Activated T-cell treated with anti-CD3 and anti-CD28 coated beads for 48 hours (primary cell): Measurements from ENCODE around the gene LHX5.

Experiments
- DNase-seq: peaks from one replicate; pipeline ENCODE4 v3.0.0-alpha.2; 2020; ENCODE audit warnings: low read depth

The LHX5 gene

DNA sequence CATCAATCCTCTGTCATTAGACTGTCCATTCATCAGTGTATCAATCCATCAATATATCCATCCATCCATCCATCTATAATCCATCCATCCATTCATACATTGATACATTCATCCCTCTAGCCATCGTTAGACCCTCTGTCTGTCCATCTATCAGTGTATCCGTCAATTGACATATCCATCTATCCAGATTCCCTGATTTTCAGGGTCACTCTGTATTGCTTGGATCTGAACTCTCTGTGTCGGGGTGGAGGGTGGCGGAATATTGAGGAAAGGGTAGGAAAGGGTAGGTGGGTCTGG, 32.4 kb downstream of the LHX5 start:
- DNase-seq, result no peak

- DNase-seq, result no peak
Observed at GRCh38 chr12:113438523-113439300, 33.0 kb downstream of the LHX5 start.

- no peak for DNase-seq
Observed at GRCh38 chr12:113437729-113438100, 34.0 kb downstream of the LHX5 start.

DNA sequence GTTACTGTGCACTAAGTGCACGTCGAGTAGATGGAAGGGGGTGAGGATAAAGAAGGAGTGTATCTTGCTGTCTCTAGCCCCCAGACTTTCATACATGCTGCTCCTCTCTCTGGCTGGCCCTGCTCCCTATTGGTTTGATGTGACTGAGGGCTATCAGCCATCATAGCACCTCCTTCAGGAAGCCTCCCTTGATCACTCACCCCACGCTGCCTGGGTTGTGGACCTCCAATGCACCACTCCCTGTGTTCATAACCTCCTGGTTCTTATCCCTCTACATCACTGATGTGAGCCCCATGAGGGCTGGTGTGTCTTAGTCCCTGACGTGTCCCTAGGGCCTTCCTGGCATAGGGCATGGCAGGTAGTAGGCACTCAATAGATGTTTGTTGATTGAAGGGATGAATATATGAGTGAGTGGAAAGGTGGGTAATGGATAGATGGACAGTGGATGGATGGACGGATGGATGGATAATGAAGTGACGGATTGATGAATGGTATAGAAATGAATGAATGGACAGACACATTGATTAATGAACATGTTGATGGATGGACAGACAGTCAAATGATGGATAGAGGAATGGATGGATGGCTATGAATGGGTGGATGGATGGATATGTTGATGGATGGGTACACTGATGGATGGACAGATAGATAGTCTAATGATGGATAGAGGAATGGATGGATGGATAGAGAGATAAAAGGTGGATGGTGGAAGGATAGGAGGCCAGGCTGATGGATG, 34.5 kb downstream of the LHX5 start:
- DNase-seq, result no peak

DNA sequence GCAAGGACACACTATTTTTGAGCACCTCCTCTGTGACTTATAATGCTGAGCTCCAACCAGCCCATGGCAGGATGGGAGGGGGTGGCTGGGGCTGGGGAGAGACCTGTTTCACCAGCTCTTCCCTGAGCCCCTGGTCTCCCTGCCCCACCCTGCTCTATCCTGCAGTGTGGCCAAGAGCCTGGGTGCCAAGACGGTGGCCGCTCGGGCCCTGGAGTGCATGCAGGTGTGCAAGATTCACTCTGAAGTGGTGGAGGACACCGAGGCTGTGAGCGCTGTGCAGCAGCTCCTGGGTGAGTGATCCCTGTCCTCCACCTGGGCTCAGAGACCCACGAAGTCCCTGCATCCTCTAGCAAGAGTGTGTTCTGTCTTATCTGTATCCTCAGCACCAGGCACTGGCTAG, 35.1 kb downstream of the LHX5 start:
- DNase-seq, result no peak

GRCh38 chr12:113435367-113435766, 36.3 kb downstream of the LHX5 start:
- no peak for DNase-seq

- DNase-seq, result no peak
Observed at GRCh38 chr12:113432986-113433385, 38.7 kb downstream of the LHX5 start.

DNA sequence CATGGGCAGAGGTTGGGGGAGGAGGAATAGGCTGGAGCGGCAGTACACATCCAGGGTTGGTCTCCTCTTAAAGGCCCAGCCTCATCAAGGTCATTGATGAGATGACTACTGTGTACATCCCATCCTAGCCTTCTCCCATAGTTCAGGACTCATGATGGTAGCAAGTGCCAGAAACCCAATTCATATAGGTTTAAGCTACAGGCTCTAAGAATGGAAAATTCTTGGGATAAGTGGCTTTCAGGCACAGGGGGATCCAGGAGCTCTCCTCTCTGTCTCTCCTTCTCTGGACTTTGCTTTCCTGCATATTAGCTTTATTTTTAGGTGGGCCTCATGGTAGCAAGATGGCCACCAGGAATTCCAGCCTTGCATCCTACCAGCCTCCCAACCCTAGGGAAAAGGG, 43.2 kb downstream of the LHX5 start:
- DNase-seq, result no peak

GRCh38 chr12:113427882-113428281, 43.8 kb downstream of the LHX5 start:
- DNase-seq, result no peak

- DNase-seq, result no peak
Observed at GRCh38 chr12:113425960-113426453, 45.7 kb downstream of the LHX5 start.

GRCh38 chr12:113424915-113425823, 46.5 kb downstream of the LHX5 start:
- DNase-seq, result peak; percentile 51

DNA sequence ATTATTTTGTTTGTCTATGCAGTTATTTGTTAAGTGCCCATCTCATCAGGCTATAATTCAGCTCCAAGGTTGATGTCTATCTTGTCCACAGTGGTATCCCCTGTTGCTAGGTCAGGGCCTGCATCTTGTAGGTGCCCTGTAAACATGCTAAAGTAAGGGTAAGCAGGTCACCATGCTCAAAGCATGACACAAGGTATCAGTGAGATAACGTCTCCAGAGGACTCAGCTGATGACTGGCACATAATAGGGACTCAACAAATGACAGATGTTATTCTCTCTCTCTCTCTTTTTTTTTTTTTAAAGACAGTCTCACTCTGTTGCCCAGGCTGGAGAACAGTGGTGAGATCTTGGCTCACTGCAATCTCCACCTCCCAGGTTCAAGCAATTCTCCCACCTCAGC, 47.2 kb downstream of the LHX5 start:
- no peak for DNase-seq

DNA sequence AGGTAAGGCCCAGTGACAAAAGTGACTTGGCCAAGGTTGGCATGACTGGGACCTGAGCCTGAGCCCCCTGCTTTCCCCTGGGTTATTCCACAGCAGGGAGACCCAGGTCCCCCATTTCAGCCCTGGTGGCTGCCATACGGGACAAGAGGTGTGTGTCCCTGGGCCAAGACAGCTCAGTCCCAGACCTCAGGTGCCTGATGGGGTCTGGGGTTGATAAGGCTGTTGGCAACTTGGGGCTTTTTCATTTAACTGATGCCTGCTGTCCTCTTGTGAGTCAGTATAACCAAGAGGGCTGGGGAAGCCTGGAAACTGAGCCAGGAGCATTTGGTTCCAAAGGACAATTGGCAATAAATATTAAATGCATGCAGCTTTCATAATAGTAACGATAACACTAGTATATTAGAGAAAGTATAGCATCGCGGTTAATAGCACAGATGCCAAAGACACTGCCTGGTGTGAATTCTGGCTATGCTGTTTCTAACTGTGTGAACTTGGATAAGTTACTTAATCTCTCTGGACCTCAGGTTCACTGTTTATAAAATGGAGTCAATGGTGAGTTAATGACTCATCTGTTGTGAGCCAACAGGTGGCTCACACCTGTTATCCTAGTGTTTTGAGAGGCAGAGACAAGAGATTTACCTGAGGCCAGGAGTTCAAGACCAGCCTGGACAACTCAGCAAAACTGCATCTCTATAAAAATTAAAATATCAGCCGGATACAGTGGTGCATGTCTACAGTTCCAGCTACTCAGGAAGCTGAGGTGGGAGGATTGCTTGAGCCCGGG, 48.6 kb downstream of the LHX5 start:
- DNase-seq, result no peak

- DNase-seq, result peak; percentile 17
Observed at GRCh38 chr12:113422030-113422885, 49.4 kb downstream of the LHX5 start, which contains the start of gene SDSL. SDSL (plus strand) TSS chr12:113422380; CDS start chr12:113427983, 5,603 bp downstream.

- DNase-seq, result no peak
Observed at GRCh38 chr12:113420996-113421595, 50.6 kb downstream of the LHX5 start.

- DNase-seq, result no peak
Observed at GRCh38 chr12:113418213-113418879, 53.3 kb downstream of the LHX5 start.

- DNase-seq, result no peak
Observed at GRCh38 chr12:113416091-113416754, 55.4 kb downstream of the LHX5 start.

DNA sequence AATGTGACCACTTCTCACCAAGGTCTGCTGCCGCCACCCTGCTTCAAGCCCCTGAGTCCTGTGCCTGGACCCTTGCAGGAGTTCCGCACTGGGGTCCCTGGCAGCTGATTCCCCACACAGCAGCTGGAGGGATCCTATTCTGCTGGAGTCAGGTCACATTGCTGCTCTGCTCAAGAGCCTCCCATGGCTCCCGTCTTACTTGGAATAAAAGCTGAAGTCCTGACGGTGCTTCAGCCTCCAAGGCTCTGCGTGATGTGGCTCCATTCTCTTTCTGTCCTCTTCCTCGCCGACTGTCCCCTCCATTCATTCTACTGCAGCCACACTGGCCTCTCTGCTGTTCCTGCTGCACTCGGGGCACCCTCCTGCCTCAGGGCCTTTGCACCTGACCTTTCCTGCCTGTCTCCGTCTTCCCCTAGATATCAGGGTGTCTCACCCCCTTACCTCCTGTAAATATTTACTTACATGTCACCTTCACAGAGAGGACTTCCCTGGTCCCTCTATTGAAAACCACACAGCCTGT, 57.1 kb downstream of the LHX5 start:
- no peak for DNase-seq

DNA sequence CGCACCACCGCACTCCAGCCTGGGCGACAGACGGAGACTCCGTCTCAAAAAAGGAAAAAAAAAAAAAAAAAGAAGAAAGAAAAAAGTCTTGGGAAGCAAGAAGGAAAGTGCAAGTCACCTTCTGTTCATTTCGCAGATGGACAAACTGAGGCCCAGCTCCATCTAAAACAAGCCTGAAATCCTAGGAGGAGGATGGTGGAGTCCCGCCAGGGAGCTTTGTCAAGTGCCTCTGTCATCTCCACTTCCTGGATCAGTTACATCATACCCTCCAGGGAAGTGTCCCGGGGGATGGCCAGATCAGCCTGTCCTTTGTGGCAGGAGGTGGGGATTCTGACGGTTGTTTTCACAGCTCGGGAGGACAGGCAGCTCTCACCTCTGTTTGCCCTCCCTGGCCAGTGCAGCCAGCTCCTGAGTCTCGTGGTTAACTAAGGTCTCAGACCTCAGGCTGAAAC, 58.2 kb downstream of the LHX5 start:
- no peak for DNase-seq
